Glutamatergic neuron (in vitro differentiated cells): ENCODE results near the gene BRSK2. TPM values are rescaled to one million over a fixed set of nuclear protein-coding genes. Genes with fewer than 3 reads are reported as not detected.
A peak's percentile ranks its signal among the peaks of the same experiment; 100 is the strongest.
"Not testable (repeated sequence)": the region's sequence is repeated elsewhere in the genome, so short reads cannot be mapped to it uniquely, and the experiment has no call there.

Source experiments
- DNase-seq: peaks from one replicate; pipeline ENCODE4 v3.0.0; 2022
- H3K27ac Mint-ChIP-seq: one replicate; pipeline ENCODE4 v1.8.0; 2020; ENCODE audit warnings: mild to moderate bottlenecking, mixed read lengths, inconsistent platforms; ENCODE audit not compliant: unreplicated experiment
- H3K27me3 Mint-ChIP-seq: one replicate; pipeline ENCODE4 v1.8.0; 2020; ENCODE audit warnings: mild to moderate bottlenecking, moderate library complexity, mixed read lengths, inconsistent platforms; ENCODE audit not compliant: unreplicated experiment
- H3K36me3 Mint-ChIP-seq: one replicate; pipeline ENCODE4 v1.8.0; 2020; ENCODE audit warnings: mild to moderate bottlenecking, mixed read lengths, inconsistent platforms; ENCODE audit not compliant: unreplicated experiment
- H3K4me1 Mint-ChIP-seq: one replicate; pipeline ENCODE4 v1.8.0; 2020; ENCODE audit warnings: mild to moderate bottlenecking, low read depth, mixed read lengths, inconsistent platforms; ENCODE audit not compliant: unreplicated experiment
- H3K4me3 Mint-ChIP-seq: one replicate; pipeline ENCODE4 v1.8.0; 2020; ENCODE audit warnings: mild to moderate bottlenecking, mixed read lengths, inconsistent platforms; ENCODE audit not compliant: unreplicated experiment
- H3K9me3 Mint-ChIP-seq: one replicate; pipeline ENCODE4 v1.8.0; 2020; ENCODE audit warnings: mild to moderate bottlenecking, moderate library complexity, mixed read lengths, inconsistent platforms; ENCODE audit not compliant: unreplicated experiment
- CTCF ChIP-seq: fragments of 200-600 bp; sonication (generic); IDR thresholded peaks from one replicate; pipeline ENCODE4 v1.5.0; 2021; ENCODE audit not compliant: partially characterized antibody, unreplicated experiment
- total RNA-seq: library from RNA; stranded (reverse); fragmentation: NEBNext Ultra II Directional; extraction: Animal tissue kit (Norgen Biotek cat#: 25700); gene quantifications from one replicate; pipeline ENCODE4 v1.2.1, GENCODE V29; 2021; ENCODE audit not compliant: unreplicated experiment

The BRSK2 gene
- total RNA-seq, 1 donor from 2014 or later: 207 TPM

GRCh38 chr11:1409108-1409851, 19.5 kb downstream of the BRSK2 start:
- H3K27me3 Mint-ChIP-seq: peaks cover 23% of the 10 kb centered on the region

GRCh38 chr11:1409852-1410125, 20.1 kb downstream of the BRSK2 start:
- Mint-ChIP-seq H3K27me3 (peaks cover 23% of the 10 kb centered on the region), H3K27ac (peak overlapping the region; percentile 90), H3K9me3 (peaks cover 24% of the 10 kb centered on the region), H3K4me1 (peaks cover 36% of the 10 kb centered on the region), H3K4me3 (peak overlapping the region; percentile 69)
- not testable (repeated sequence) for DNase-seq, H3K36me3 Mint-ChIP-seq

More at GRCh38 chr11:1409108-1409851, 19.5 kb downstream of the BRSK2 start:
- H3K36me3 Mint-ChIP-seq: no peaks in the 10 kb centered on the region
- peaks cover 35% of the 10 kb centered on the region for H3K4me1 Mint-ChIP-seq
- H3K27ac Mint-ChIP-seq: peak overlapping the region; percentile 90
- H3K4me3 Mint-ChIP-seq: peak overlapping the region; percentile 71
- peak; percentile 19 for DNase-seq
- peaks cover 21% of the 10 kb centered on the region for H3K9me3 Mint-ChIP-seq
- TF ChIP-seq CTCF: no peak

GRCh38 chr11:1410366-1411291, 20.9 kb downstream of the BRSK2 start:
- peak; percentile 74 for DNase-seq
- TF ChIP-seq CTCF: no peak
- Mint-ChIP-seq H3K4me1 (peaks cover 33% of the 10 kb centered on the region), H3K36me3 (no peaks in the 10 kb centered on the region), H3K27ac (peak overlapping the region; percentile 79), H3K27me3 (peaks cover 21% of the 10 kb centered on the region), H3K9me3 (peaks cover 23% of the 10 kb centered on the region), H3K4me3 (peak overlapping the region; percentile 63)

- TF ChIP-seq CTCF: no peak
- no peaks in the 10 kb centered on the region for H3K36me3 Mint-ChIP-seq
- peak overlapping the region; percentile 66 for H3K27ac Mint-ChIP-seq
- H3K9me3 Mint-ChIP-seq: peaks cover 23% of the 10 kb centered on the region
- peaks cover 23% of the 10 kb centered on the region for H3K27me3 Mint-ChIP-seq
- DNase-seq: no peak
- peaks cover 31% of the 10 kb centered on the region for H3K4me1 Mint-ChIP-seq
- H3K4me3 Mint-ChIP-seq: no peak overlapping the region
Measured at GRCh38 chr11:1411301-1411700, 21.6 kb downstream of the BRSK2 start.

GRCh38 chr11:1411739-1412138, 22.0 kb downstream of the BRSK2 start:
- H3K36me3 Mint-ChIP-seq, DNase-seq, H3K4me3 Mint-ChIP-seq: not testable (repeated sequence)
- Mint-ChIP-seq H3K4me1 (peaks cover 30% of the 10 kb centered on the region), H3K27ac (peak overlapping the region; percentile 66), H3K27me3 (peaks cover 25% of the 10 kb centered on the region), H3K9me3 (peaks cover 27% of the 10 kb centered on the region)
